ENCODE measurements around the gene PTPRG.

DNA sequence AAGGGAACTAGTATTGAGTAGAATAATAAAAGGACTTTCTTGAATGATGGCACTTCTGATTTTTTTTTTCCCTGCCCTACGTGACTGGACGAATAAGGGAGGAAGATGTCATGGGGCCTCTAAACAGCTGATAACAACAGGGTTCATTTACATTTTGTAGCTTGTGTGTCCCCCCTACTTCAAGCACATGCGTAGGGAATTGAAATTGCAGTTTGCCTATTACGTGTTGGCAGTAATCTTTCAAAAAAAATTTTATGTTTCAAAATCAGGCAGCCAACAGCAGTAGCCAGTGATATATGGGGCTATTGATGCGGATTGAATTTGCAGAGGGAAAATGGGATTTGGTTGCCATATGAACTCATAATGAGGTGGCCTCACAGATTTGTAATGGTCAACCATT is 58.7 kb downstream of the PTPRG start:
- TF ChIP-seq, protein P1, sequence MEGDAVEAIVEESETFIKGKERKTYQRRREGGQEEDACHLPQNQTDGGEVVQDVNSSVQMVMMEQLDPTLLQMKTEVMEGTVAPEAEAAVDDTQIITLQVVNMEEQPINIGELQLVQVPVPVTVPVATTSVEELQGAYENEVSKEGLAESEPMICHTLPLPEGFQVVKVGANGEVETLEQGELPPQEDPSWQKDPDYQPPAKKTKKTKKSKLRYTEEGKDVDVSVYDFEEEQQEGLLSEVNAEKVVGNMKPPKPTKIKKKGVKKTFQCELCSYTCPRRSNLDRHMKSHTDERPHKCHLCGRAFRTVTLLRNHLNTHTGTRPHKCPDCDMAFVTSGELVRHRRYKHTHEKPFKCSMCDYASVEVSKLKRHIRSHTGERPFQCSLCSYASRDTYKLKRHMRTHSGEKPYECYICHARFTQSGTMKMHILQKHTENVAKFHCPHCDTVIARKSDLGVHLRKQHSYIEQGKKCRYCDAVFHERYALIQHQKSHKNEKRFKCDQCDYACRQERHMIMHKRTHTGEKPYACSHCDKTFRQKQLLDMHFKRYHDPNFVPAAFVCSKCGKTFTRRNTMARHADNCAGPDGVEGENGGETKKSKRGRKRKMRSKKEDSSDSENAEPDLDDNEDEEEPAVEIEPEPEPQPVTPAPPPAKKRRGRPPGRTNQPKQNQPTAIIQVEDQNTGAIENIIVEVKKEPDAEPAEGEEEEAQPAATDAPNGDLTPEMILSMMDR (conservative IDR thresholded peaks at IDR 0.05 in 1 of 2, IDR thresholded peaks at IDR 0.05 in 1 of 2; ENCODE audit: low read depth in 1 of 2, low read length in 2 of 2) = no peak
- TF ChIP-seq EZH2 (IDR thresholded peaks at IDR 0.05; ENCODE audit: low read length, missing control alignments) = no peak
